ENCODE measurements around the gene TRABD. TPM values are rescaled to one million over a fixed set of nuclear protein-coding genes. Genes with fewer than 3 reads are reported as not detected.
A peak's percentile ranks its signal among the peaks of the same experiment; 100 is the strongest.

Gene TRABD
- total and polyA plus RNA-seq, 2 donors from 2014 or later: 34.2 to 56.3 TPM

DNA sequence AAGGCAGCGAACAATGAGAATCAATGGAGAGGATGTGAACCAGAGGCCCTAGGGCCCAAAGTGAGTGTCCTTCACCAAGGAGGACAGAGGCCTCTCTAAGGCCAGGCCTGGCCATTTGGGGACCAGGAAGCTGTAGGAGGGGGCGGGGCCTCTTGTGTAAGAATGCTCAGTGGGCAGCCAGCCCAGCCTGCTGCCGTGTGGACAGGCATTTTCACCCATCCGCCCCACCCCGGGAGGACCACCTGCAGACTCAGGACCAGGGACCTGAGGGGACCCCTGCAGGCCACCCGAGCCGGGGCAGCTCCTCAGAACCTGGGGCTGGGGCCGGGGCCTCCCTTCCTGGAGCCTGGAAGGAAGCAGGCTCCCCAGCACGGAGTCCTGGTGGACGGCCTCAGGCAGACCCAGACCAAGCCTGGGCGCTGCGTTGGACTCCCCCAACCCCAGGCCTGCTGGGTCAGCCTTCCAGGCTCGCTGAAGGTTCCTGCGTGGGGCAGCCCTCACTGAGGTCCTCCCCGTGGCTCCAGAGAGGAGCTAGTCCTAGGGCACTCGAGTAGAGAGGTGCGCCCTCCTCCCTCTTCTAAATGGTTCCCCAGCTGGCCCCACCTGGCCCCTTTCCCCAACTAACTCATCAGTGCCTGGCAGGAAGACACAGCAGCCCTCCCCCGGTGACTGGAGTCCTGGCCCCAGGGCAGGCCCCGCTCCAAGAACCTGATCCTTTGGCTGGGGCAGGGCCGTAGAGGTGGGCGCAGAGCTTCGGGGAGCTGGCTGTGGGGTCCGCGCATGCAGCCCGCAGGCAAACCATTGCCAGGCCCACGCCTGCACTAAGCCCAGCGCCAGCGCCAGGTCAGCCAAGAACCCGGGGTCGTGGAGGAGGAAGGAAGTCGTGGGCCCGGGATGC is 1.5 kb upstream of the TRABD start:
- Histone ChIP-seq H3K27me3 (ENCODE audit: control insufficient read depth, insufficient read depth, low read length) (no peaks in the 10 kb centered on the region), H3K4me3 (ENCODE audit: low read length in 3 of 3) (no peak overlapping the region), H3K36me3 (ENCODE audit: control insufficient read depth in 2 of 3, insufficient read depth in 3 of 3, low read length in 3 of 3) (no peaks in the 10 kb centered on the region), H3K4me1 (ENCODE audit: control insufficient read depth in 2 of 3, insufficient read depth in 2 of 3, low read depth in 1 of 3, low read length in 3 of 3) (peaks cover 0 to 34% (median 8%) of the 10 kb centered on the region in 3 donors), H3K9ac (ENCODE audit: low read length in 3 of 3) (peak overlapping the region in 1 of 3 donors; percentile 12), H3K9me3 (ENCODE audit: control insufficient read depth in 2 of 3, insufficient read depth in 1 of 3, low read length in 3 of 3) (no peaks in the 10 kb centered on the region), H3K27ac (ENCODE audit: low read depth in 2 of 2, low read length in 2 of 2) (peak overlapping the region; percentile 69 to 71)
- FAIRE-seq (no peak), DNase-seq (peak in 2 of 5 donors; percentile 71 to 93)
- intact Hi-C loops (cut with DNase I): no loop called here
- TF ChIP-seq, protein P1, sequence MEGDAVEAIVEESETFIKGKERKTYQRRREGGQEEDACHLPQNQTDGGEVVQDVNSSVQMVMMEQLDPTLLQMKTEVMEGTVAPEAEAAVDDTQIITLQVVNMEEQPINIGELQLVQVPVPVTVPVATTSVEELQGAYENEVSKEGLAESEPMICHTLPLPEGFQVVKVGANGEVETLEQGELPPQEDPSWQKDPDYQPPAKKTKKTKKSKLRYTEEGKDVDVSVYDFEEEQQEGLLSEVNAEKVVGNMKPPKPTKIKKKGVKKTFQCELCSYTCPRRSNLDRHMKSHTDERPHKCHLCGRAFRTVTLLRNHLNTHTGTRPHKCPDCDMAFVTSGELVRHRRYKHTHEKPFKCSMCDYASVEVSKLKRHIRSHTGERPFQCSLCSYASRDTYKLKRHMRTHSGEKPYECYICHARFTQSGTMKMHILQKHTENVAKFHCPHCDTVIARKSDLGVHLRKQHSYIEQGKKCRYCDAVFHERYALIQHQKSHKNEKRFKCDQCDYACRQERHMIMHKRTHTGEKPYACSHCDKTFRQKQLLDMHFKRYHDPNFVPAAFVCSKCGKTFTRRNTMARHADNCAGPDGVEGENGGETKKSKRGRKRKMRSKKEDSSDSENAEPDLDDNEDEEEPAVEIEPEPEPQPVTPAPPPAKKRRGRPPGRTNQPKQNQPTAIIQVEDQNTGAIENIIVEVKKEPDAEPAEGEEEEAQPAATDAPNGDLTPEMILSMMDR (IDR thresholded peaks at IDR 0.05; ENCODE audit: borderline replicate concordance, extremely low read depth, insufficient read depth): no peak

DNA sequence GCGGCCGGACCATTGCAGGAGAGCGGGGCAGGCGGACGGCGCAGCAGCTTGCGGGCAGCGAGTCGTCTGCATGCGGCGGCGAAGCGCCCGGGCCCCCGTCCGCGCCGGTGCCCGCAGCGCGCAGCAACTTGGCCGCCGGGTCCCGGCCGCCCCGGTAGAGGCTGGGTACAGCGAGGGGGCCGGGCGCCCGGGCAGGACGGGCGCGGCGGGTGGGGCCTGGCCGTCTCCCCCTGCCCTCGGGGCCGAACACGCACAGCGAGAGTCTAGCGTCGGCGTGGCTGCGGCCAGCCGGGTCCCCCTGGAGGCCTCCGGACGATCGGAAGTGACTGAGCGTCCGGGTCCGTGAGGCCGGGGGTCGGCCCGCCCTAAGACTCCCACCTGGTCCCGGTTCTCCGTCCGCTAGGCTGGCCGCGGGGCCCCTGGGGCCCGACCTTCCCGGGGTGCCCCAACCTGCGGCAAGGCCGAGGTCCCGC is 775 bp upstream of the TRABD start:
- Histone ChIP-seq H3K4me3 (ENCODE audit: low read length in 3 of 3) (peak overlapping the region in 2 of 3 donors; percentile 58 to 71), H3K9ac (ENCODE audit: low read length in 3 of 3) (peak overlapping the region in 1 of 3 donors; percentile 87), H3K27ac (ENCODE audit: low read depth in 2 of 2, low read length in 2 of 2) (peak overlapping the region in 1 of 2 donors; percentile 69), H3K4me1 (ENCODE audit: control insufficient read depth in 2 of 3, insufficient read depth in 2 of 3, low read depth in 1 of 3, low read length in 3 of 3) (peaks cover 0 to 35% (median 10%) of the 10 kb centered on the region in 3 donors), H3K36me3 (ENCODE audit: control insufficient read depth in 2 of 3, insufficient read depth in 3 of 3, low read length in 3 of 3) (no peaks in the 10 kb centered on the region), H3K9me3 (ENCODE audit: control insufficient read depth in 2 of 3, insufficient read depth in 1 of 3, low read length in 3 of 3) (no peaks in the 10 kb centered on the region), H3K27me3 (ENCODE audit: control insufficient read depth, insufficient read depth, low read length) (no peaks in the 10 kb centered on the region)
- peak in 1 of 5 donors; percentile 81 for DNase-seq
- TF ChIP-seq, protein P1 (IDR thresholded peaks at IDR 0.05; ENCODE audit: borderline replicate concordance, extremely low read depth, insufficient read depth): no peak
- intact Hi-C loops (cut with DNase I): no loop called here
- no peak for FAIRE-seq

DNA sequence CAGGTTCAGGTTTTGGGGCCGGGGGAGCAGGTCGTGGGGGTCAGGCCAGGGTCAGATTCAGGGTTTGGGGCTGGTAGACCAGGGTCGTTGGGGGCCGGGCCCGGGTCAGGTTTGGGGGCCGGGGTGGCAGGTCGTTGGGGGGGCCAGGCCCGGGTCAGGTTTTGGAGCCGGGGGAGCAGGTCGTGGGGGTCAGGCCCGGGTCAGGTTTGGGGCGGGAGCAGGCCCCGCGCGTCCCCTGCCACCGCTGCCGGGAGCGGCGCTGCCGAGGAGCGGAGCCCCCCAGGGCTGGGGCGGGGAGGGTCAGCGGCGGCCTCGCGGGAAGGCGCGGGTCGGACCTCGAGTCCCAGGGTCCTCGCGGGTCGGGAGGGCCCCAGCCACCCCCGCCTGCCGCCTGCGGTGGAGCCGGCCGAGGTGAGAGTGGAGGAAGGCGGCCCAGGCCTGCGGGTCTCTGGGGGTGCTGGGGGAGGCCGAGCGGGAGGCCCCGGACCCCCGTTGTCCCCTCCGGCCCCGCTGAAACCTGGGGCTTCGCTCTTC is 535 bp downstream of the TRABD start:
- Histone ChIP-seq H3K4me3 (ENCODE audit: low read length in 3 of 3) (peak overlapping the region in 1 of 3 donors; percentile 54), H3K27me3 (ENCODE audit: control insufficient read depth, insufficient read depth, low read length) (no peaks in the 10 kb centered on the region), H3K36me3 (ENCODE audit: control insufficient read depth in 2 of 3, insufficient read depth in 3 of 3, low read length in 3 of 3) (no peaks in the 10 kb centered on the region), H3K9me3 (ENCODE audit: control insufficient read depth in 2 of 3, insufficient read depth in 1 of 3, low read length in 3 of 3) (no peaks in the 10 kb centered on the region), H3K4me1 (ENCODE audit: control insufficient read depth in 2 of 3, insufficient read depth in 2 of 3, low read depth in 1 of 3, low read length in 3 of 3) (peaks cover 0 to 44% (median 10%) of the 10 kb centered on the region in 3 donors), H3K9ac (ENCODE audit: low read length in 3 of 3) (peak overlapping the region in 2 of 3 donors; percentile 37 to 40), H3K27ac (ENCODE audit: low read depth in 2 of 2, low read length in 2 of 2) (no peak overlapping the region)
- intact Hi-C loops (cut with DNase I): no loop called here
- TF ChIP-seq, protein P1 (IDR thresholded peaks at IDR 0.05; ENCODE audit: borderline replicate concordance, extremely low read depth, insufficient read depth): no peak
- no peak for FAIRE-seq
- DNase-seq: peak in 2 of 5 donors; percentile 88 to 89

All from kidney (tissue), 14 donors.